ENCODE measurements around the gene CES5A.
"Not testable (repeated sequence)": the region's sequence is repeated elsewhere in the genome, so short reads cannot be mapped to it uniquely, and the experiment has no call there.

Gene CES5A

DNA sequence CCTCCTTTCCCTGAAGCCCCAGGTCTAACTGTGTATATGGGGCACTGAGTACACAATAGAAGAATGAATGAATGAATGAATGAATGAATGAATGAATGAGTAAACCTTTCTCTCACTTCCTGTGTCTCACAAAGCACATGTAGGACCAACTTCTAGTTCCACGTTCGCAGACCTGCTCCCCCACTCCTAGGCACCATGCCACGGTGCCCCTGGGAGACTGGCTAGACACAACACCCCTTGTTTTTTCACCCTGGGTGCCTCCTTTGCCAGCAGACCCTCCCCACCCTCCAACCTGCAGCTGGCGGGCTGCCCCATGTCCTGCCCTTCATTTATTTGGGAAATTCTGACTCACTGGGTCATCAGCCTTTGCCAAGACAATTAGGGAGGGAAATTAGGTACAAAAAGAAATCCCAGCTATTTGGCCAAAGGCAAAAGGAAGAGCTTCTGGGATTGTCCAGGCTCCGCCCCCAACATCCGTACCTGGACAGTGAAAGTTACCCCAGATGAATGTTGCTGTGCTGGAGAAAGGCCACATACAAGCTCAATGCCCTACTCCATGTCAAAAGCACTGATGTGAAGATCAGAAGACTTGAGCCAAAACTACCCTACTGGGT, 50.0 kb downstream of the CES5A start:
- no peak for DNase-seq

DNA sequence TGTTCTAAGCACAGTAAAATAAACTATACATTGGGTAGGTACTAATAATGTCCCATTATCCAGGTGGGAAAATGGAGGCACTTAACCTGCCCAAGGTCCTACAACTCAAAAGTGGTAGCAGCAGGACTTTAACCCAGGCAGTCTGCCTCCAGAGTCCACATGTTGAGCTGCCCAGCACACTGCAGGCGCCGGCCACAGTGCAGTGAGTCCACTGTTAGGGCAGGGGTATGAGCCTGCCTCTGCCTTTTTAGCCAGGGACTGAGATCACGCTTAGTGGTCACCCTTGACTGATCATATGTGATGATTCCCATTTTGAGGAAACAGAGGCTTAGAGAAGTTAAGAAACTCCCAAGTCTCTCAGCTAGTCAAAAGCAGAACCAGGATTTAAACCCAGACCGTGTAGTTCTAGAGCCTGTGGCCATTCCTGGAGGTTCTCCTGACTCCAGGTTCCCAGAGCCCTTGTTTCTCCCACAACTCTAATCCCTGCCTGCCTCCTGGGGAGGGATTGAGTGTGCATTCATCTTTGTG, 50.6 kb downstream of the CES5A start:
- no peak for DNase-seq

DNA sequence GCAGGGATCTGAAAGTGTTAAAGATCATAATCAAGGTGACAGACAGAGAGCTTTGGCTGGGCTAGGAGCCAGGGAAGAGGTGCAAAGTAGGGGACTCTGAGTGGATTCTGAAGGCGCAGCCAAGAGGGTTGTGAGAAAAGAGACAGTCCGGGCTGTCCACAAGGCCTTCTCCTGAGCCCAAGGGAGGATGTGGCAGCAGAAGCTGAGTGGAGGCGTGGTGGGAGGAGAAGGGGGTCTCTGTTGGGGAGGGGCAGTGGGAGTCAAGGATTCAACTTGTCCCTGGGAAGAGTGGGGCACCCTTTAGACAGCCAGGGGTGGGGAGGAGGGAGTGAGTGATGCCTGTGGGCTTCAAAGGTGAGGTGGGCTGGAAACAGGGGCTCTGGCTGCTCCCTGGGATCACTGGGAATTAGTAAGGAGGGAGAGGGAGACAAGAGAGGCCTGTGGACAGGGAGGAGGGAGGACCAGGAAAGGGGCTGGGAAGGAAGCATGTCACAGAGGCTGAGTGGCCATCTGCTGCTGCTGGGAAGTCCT, 52.8 kb downstream of the CES5A start:
- DNase-seq, result no peak

DNA sequence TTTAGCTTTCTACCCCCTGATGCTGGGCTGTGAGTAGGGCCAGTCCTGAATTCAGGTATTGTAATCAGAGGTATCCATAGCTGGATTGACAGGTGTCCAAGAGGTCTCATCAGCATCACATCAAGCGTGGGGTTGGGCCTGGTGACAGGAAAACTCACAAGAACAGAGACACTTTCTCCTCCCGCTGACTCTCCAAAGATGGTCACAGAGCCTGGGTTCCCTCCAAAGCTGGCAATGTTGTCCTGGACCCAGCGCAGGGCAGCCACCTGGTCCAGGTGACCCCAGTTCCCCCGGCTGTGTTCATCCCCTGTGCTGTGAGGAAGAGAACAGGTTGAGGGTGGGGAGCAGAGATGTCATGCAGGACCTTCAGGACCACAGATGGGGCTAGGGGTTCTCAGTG, 54.0 kb downstream of the CES5A start:
- DNase-seq, result no peak

DNA sequence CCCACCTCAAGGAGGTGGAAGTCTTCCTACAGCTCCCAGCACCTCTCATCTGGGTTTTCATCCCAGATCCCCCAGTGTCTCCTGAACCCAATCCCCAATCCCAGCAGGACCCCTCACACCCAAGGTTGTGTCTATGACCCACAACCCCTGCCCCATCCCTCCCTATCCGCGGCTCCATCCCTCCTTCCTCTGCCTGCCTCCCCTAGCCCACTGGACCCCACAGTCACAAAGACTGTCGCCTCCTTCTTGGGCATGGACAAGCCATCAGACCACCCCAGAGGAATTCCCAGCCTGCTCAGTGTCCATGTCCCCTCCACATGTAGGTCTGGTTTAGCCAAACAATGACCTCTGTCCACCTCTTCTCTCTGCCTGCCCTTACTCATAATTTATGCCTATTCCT, 54.6 kb downstream of the CES5A start:
- DNase-seq, result no peak

DNA sequence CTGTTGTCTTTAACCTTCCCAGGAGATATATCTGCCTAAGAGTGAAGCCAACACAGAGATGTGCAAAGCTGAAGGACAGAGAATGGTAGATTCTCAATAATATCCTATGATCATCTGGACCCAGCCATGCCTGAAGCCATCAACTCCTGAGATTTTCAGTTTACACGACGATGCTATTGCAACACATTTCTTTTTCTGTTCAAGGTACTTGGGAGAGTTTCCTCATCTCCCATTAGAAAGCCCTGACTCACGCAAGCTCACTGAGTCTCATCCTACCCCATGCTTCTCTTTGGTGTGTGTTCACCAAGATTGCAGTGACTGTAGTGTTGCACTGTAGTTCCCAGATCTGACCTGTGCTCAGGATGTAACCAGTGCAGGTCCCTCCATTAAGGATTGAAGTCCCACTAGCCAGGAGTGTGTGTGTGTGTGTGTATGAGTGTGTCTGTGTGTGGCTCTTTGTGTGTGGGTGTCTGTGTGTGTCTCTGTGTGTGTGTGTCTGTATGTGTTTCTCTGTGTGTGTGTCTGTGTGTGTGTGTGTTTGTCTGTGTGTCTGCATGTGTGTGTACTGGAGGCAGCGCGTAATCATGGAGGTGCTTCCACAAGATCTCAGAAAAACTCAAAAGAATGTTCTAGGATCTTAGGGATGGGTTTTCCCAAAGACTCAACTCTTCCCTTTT, 57.8 kb downstream of the CES5A start:
- DNase-seq, result no peak

DNA sequence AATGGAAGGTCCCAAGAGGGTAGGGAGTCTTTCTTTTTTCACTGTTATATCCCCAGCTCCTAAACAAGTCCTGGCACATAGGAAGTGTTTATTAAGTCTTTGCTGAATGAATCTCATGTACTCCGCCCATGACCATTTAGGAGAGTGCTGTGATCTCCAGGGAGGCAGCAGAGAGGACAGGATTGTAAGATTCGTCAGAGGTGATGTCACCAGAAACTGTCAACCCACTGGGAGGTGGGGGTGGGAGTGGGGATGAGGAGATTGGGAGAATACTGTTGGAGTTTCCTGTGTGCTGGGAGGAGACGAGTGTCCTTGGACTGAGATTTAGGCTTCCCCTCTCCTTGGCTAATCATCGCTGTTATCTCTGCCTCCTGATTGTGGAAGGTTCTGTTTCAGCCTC, 59.0 kb downstream of the CES5A start:
- not testable (repeated sequence) for DNase-seq

DNA sequence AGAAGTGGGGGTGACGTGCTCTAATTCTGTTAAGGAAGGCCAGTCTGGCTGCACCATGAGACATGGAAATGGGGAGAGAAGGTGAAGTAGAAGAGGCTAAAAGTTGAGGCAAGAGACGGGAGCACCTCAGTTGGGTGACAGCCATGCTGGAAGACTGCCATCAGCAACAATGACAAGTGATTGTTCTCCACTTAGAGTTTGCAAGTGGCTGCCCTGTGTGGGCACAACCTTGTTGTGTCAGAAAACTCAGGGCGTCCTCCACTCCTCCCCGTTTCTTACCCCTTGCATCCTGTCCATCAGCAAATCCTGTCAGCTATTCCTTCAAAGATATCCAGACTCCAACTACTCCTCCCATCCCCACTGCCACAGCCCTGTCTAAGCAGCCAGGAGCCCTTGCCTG, 59.9 kb downstream of the CES5A start:
- DNase-seq, result no peak

DNA sequence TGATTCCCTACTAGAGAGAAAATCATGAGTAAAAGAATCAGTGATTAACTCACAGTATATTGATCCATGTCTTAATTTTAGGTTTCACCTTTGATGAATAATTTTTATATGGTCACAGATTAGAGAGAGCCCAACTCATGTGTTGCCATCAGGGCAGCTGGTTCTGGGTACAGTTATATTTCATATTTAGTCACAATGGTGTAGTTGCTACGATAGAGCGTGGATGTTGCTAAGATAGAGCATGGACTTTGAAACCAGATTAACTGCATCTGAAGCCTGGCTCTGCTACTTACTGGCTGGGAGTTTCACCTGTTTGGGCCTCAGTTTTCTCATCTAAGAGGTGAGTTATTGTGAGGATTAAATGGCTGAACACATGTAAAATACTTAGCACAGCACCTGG, 61.0 kb downstream of the CES5A start:
- not testable (repeated sequence) for DNase-seq

DNA sequence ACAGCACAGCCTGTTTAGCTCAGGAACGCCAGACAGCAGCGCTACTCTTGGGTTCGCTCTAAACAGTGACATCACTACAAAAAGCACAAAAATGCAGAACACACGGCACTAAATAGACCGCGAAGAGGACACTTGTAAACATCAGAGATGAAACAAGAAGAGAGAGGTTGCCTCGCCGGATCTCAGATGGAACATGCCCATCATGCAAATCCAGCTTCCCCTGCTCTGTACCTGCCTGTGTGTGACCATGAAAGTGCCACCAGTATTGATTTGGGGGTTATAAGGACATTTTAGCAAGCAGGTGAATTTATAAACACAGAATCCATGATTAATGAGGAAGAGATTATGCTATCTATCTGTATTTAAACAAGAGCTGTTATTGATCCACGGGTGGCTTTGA, 61.4 kb downstream of the CES5A start:
- not testable (repeated sequence) for DNase-seq

DNA sequence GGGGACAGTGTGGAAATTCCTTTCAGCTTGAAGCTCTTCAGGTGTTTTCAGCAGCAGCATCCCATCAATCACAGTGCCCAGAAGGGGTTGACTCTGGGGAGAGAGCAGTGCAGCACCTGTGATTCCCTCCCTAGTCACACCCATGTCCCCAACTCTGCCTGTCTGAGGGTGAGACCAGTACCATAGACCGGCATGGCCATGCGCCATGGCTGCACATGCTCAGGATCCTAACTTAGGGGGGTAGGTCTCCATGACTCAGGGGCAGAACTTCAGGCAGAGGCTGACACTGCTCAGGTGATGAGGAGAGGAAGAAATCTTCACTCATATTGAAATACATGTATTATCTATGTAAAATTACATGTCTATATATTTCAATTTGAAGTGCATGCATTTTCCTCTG, 62.2 kb downstream of the CES5A start:
- DNase-seq, result no peak

DNA sequence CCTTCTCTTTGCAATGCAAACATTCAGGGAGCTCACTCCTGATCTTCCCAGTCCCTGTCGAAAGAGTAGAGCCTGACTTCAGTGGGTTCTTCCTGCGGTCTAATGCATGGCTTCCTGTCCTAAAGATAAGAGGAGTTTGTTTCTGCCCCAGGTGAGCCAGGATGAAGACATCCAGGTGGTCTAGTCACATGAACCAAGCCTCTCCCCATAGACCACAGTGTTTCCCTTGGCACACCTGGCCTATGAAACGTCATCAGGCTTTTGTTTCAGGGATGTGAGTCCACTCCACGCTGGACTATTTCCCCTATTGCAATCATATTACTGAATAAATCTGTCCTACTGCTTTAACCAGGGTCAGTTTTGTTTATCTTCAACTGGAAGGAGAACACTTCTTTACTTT, 63.4 kb downstream of the CES5A start:
- DNase-seq, result no peak

DNA sequence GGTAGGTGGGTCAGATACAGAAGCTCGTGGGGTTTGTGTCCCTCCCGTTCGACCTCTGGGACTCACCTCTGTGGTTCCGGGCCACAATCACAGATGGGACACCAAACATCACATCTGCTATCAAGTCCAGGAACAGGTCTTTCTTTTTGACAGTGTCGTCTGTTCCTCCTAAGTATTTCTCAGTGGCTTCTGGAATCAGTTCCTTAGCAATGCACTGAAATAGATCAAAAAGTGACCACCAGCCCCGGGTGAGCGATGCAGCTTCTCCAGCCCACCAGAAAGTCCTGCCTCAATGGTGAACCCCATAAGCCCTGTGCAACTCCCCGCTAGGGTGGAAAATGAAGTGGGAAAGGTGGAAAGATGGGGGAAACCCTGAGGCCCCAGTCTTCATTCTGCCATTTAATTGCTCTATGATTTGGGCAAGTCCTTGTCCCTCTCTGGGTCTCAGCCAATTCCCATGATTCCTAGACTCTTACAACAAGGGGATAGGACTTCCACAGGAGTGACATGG, 64.7 kb downstream of the CES5A start:
- no peak for DNase-seq

DNA sequence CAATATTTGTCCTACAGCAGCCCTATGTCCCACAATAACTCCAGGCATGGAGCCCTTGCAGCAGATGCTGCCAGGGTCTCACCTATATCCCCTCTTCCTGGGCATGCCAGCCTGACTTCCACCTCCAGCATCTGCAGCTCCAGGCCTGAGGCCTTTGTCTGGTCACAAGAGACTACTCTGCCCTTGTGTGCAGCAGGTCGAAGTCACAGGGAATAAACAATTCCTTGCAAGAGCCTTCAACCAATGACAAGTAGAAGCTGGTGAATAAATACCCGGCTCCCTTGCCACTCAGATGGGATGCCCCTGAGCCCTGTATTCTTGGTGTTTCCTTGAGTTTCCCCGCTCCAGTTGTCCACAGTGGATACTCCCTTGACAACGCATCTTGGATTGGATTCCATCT, 65.3 kb downstream of the CES5A start:
- DNase-seq, result no peak

DNA sequence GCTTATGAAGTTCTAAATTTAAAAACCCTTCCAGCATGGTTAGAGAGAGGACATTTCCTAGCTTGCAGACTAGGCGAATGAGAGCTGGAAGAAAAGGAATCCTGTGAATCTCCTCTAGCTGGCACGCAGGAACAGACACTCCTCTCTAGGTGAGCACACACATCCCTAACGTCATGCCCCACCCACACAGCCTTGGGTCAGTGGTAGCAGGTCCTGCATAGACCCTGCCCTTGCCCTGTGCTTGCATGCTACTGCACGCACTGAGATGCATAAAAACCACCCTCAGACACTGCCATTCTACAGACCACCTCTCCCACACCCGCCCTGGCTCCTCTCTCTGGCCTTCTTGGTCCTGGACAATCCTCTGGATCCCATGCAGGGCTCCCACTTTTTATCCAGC, 65.8 kb downstream of the CES5A start:
- DNase-seq, result no peak

DNA sequence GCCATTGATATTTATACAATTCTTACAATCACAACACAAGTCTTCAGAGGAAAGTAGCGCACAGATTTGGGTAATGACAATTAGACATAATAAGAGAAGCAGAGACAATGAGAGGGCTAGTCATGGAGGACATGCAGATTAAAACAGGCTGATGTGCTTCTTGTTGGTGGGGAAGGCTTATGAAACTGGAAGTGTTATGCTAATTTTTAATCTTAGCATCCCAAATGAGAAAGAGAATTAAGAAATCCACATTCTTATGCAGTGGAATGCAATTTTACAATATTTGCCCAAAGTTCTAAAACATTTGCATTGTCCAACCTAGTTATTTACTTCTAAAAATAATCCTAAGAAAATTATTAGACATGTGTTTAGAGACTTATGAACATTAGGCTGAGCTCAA, 66.9 kb downstream of the CES5A start:
- not testable (repeated sequence) for DNase-seq

DNA sequence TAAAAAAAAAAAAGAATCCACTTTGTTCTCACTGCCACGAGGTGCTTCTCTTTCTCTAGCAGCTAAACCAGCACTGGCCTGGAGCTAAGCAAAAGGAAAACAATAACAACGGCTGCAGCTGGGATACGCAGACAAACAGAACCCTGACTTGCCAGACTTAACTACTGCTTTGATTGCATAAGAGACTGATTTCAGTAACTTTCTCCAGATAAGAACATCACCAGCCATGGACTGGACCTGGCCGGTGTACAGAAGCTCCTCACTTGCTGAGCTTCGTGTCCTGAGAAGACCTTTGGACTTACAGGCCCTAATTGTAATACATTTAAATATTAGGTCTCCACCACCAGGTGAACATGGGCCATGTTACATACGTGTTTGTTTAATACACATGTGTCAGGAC, 70.1 kb downstream of the CES5A start:
- DNase-seq, result not testable (repeated sequence)

DNA sequence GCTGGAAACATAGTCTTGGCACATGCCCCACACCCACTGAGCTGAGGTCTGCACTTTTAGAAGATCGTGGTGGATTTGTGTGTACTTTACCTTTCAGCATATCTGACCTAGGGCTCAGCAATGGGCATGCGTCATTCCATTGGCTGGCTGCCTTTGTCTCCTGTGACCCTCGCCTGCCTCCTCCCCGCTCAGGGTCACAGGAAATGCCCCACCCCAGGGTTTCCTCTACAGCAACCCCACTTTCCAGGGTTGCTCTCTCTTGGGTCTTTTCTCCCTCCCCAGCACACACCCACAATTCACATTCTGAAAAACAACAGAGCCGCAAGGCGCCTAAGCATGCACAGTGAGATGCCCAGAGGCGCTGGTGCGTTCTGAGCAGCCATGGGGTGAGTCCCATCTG, 71.5 kb downstream of the CES5A start:
- not testable (repeated sequence) for DNase-seq

All from NCI-H526 (cell line).